Fibroblast of the aortic adventitia (primary cell): ENCODE measurements around the gene CSRP3. TPM values are rescaled to one million over a fixed set of nuclear protein-coding genes. Genes with fewer than 3 reads are reported as not detected.

Experiments
- DNase-seq: peaks from one replicate; pipeline ENCODE4 v3.0.0-alpha.2; 2010; ENCODE audit warnings: low read depth
- H3K4me3 ChIP-seq: 2 replicates; pipeline ENCODE4 v1.5.1; 2011; ENCODE audit warnings: low read depth, mild to moderate bottlenecking, control low read depth, low read length, moderate library complexity
- CTCF ChIP-seq: IDR thresholded peaks from 2 replicates; pipeline ENCODE4 v1.5.1; 2011; ENCODE audit warnings: mild to moderate bottlenecking, low read length, control low read depth, inconsistent platforms; ENCODE audit not compliant: insufficient read depth
- total RNA-seq: library from RNA; depleted of rRNA; stranded (reverse); fragments of >200 nt; gene quantifications from 2 replicates; pipeline ENCODE4 v1.2.3, GENCODE V29; 2012; ENCODE audit warnings: low replicate concordance

The CSRP3 gene
- total RNA-seq, result 0.27 TPM in 1 of 2 replicates, not detected in the other

- no peak for TF ChIP-seq CTCF
- H3K4me3 ChIP-seq, result no peak within 1 kb of the TSS
- DNase-seq, result peak; percentile 46
Measured at GRCh38 chr11:19201737-19202605, at the start of gene CSRP3. Gene CSRP3, minus strand, starts transcription at chr11:19201983. Its CDS starts 9,535 bp downstream, at chr11:19192448.

GRCh38 chr11:19251577-19251976 is 49.8 kb upstream of the CSRP3 start:
- no peak for TF ChIP-seq CTCF
- DNase-seq, result no peak
- H3K4me3 ChIP-seq, result no peak overlapping the region

GRCh38 chr11:19246816-19247215 is 45.0 kb upstream of the CSRP3 start:
- no peak for TF ChIP-seq CTCF
- H3K4me3 ChIP-seq, result no peak overlapping the region
- no peak for DNase-seq

DNA sequence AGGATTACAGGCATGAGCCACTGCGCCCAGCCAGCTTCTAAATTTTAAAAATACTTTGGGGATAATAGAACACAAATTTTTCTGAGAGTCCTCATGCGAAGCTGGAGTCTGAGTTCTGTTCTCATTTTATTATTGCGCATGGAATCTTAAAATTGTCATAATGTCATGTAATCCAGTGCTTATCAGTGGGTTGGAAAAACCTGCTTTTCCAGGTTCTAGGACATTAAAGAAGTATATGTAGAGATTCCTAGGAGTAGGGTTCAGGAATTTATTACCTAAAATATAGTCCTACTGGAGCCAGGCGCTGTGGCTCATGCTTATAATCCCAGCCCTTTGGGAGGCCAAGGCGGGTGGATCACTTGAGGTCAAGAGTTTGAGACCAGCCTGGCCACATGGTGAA is 43.6 kb upstream of the CSRP3 start:
- no peak overlapping the region for H3K4me3 ChIP-seq
- no peak for TF ChIP-seq CTCF
- DNase-seq, result no peak

GRCh38 chr11:19244621-19245020 is 42.8 kb upstream of the CSRP3 start:
- DNase-seq, result no peak
- TF ChIP-seq CTCF, result no peak
- H3K4me3 ChIP-seq, result no peak overlapping the region

GRCh38 chr11:19244084-19244483 is 42.3 kb upstream of the CSRP3 start:
- TF ChIP-seq CTCF, result no peak
- DNase-seq, result peak; percentile 29
- no peak overlapping the region for H3K4me3 ChIP-seq
